ENCODE measurements around the gene SCARB2.

- TF ChIP-seq CTCF (IDR thresholded peaks at IDR 0.05 in 2 of 3, conservative IDR thresholded peaks at IDR 0.05 in 1 of 3; ENCODE audit: borderline replicate concordance in 1 of 3, insufficient read depth in 1 of 3, low read depth in 2 of 3, low read length in 2 of 3) (no peak), EZH2 (IDR thresholded peaks at IDR 0.05) (no peak), EGR1 (IDR thresholded peaks at IDR 0.05; ENCODE audit: low read depth) (no peak), POLR2A (IDR thresholded peaks at IDR 0.05; ENCODE audit: borderline replicate concordance, extremely low read depth, insufficient read depth, insufficient read length) (no peak), CEBPB (IDR thresholded peaks at IDR 0.05; ENCODE audit: low read depth) (no peak), POLR2AphosphoS5 (IDR thresholded peaks at IDR 0.05; ENCODE audit: low read depth, low read length) (no peak), SP1 (IDR thresholded peaks at IDR 0.05; ENCODE audit: low read depth) (no peak)
Measured at GRCh38 chr4:76235407-76235806, 21.8 kb upstream of the SCARB2 start.

All from HCT116 (cell line).